PFSK-1 (cell line): ENCODE results near the gene USH2A.

Experiments
- FOXP2 ChIP-seq: optimal IDR thresholded peaks from 2 replicates; pipeline ENCODE3; 2011; ENCODE audit warnings: borderline replicate concordance, control low read depth, inconsistent platforms; ENCODE audit not compliant: insufficient read depth; ENCODE audit errors: extremely low read length, extremely low read depth
- POLR2AphosphoS5 ChIP-seq: IDR thresholded peaks from 2 replicates; pipeline ENCODE4 v1.6.1; 2012; ENCODE audit warnings: low read depth, mild to moderate bottlenecking, control low read depth, low read length, moderate library complexity
- SIN3A ChIP-seq: IDR thresholded peaks from 2 replicates; pipeline ENCODE4 v1.6.1; 2012; ENCODE audit warnings: mild to moderate bottlenecking, low read length, moderate library complexity, borderline replicate concordance; ENCODE audit not compliant: insufficient read depth

DNA sequence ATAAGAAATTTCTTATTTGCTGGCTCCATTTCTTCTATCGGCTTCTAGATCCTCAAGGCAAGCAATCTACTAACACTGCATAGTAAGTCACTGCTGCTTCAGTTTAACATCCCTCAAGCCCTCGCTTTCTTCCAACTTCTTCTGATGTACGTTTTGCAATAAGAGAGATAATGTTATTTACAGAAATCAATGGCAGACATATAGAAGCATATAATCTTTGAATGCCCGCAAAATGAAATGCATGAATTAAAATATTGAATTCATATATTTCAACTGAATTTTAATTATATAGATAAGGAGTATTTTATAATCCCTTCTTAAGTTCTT is 712.4 kb downstream of the USH2A start:
- no peak for TF ChIP-seq FOXP2
- TF ChIP-seq POLR2AphosphoS5, result no peak
- no peak for TF ChIP-seq SIN3A
